ENCODE results near the gene FSIP1. TPM values are rescaled to one million over a fixed set of nuclear protein-coding genes. Genes with fewer than 3 reads are reported as not detected.

Gene FSIP1
- total RNA-seq, 2 donors from 2014 or later: 0.33 TPM; not detected in 1

- ATAC-seq (peak; percentile 62), DNase-seq (peak; percentile 72 to 87 (median 78))
- 38 to 57% methylated on average over 8 to 13 of the region's 13 CpGs for WGBS, 2 donors
- intact Hi-C loops (cut with DNase I): loop anchor here (5.0 to 10.0 kb wide), 2 partner anchors 765 to 867 kb away; no protein-coding TSS in a partner anchor
- no peaks in the 10 kb centered on the region for H3K27me3 ChIP-seq
- H3K27ac ChIP-seq: peak overlapping the region; percentile 43 to 80 (median 80)
- peaks cover 0 to 12% of the 10 kb centered on the region in 2 donors for H3K36me3 ChIP-seq (replicated peaks in 1 of 2; ENCODE audit: insufficient read depth in 1 of 2, low read depth in 2 of 2)
- peaks cover 42% of the 10 kb centered on the region for H3K4me1 ChIP-seq
- no peak for TF ChIP-seq POLR2A (IDR thresholded peaks at IDR 0.05)
- TF ChIP-seq, protein P1, sequence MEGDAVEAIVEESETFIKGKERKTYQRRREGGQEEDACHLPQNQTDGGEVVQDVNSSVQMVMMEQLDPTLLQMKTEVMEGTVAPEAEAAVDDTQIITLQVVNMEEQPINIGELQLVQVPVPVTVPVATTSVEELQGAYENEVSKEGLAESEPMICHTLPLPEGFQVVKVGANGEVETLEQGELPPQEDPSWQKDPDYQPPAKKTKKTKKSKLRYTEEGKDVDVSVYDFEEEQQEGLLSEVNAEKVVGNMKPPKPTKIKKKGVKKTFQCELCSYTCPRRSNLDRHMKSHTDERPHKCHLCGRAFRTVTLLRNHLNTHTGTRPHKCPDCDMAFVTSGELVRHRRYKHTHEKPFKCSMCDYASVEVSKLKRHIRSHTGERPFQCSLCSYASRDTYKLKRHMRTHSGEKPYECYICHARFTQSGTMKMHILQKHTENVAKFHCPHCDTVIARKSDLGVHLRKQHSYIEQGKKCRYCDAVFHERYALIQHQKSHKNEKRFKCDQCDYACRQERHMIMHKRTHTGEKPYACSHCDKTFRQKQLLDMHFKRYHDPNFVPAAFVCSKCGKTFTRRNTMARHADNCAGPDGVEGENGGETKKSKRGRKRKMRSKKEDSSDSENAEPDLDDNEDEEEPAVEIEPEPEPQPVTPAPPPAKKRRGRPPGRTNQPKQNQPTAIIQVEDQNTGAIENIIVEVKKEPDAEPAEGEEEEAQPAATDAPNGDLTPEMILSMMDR (IDR thresholded peaks at IDR 0.05): peak; percentile 29 to 74 (median 63)
- no peak overlapping the region for H3K4me3 ChIP-seq
- H3K9me3 ChIP-seq: no peaks in the 10 kb centered on the region
Observed at GRCh38 chr15:39581793-39582285, 200.8 kb downstream of the FSIP1 start.

DNA sequence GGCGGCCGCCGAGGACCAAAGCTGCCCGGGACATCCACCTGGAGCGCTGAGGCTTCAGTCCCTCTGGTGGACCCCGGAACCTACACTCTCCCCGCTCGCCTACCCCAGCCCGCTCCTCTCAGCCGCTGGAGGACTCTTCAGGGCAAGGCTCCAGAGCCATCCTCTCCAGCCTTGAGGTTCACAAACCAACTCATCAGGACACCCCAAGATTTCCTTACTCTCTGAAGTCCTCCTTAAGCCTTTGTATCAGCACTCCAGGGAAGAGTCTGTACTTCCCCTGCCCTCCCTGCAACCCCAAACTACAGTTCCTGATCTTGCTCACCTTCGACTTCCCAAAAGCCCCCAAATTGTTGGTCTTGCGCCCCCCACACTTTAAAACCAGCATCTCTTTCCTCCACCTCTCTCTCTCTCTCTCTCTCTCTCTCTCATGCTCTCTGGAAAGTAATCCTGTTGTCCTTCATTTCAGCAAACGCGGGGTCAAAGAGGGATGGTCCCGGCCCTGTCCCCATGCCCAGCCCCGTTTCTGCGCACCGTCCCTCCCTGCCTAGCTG, 201.3 kb downstream of the FSIP1 start:
- ATAC-seq: no peak
- no peaks in the 10 kb centered on the region for H3K9me3 ChIP-seq
- peak overlapping the region; percentile 24 to 25 for H3K4me3 ChIP-seq
- TF ChIP-seq POLR2A (IDR thresholded peaks at IDR 0.05): peak in 2 of 3 donors; percentile 30 to 34
- TF ChIP-seq, protein P1 (IDR thresholded peaks at IDR 0.05): no peak
- H3K27me3 ChIP-seq: no peaks in the 10 kb centered on the region
- intact Hi-C loops (cut with DNase I): loop anchor here (5.0 to 10.0 kb wide), 2 partner anchors 764 to 867 kb away; no protein-coding TSS in a partner anchor
- H3K36me3 ChIP-seq (replicated peaks in 1 of 2; ENCODE audit: insufficient read depth in 1 of 2, low read depth in 2 of 2): peaks cover 0 to 10% of the 10 kb centered on the region in 2 donors
- H3K27ac ChIP-seq: peak overlapping the region; percentile 79 to 85 (median 80)
- peaks cover 42% of the 10 kb centered on the region for H3K4me1 ChIP-seq
- DNase-seq: no peak
- WGBS, 2 donors: 10 to 13% methylated on average over 9 to 18 of the region's 18 CpGs

GRCh38 chr15:39580485-39581241, 202.0 kb downstream of the FSIP1 start, which contains the start of gene THBS1:
Gene THBS1, plus strand, starts transcription at chr15:39581079. Its CDS starts 779 bp downstream, at chr15:39581858.
- Histone ChIP-seq H3K27ac (peak within 1 kb of the TSS; percentile 79 to 85 (median 80)), H3K4me1 (peaks cover 42% of the 10 kb centered on the region), H3K27me3 (no peaks in the 10 kb centered on the region), H3K9me3 (no peaks in the 10 kb centered on the region), H3K4me3 (peak within 1 kb of the TSS; percentile 24 to 25), H3K36me3 (replicated peaks in 1 of 2; ENCODE audit: insufficient read depth in 1 of 2, low read depth in 2 of 2) (peaks cover 0 to 5% of the 10 kb centered on the region in 2 donors)
- intact Hi-C loops (cut with DNase I): loop anchor here (5.0 to 10.0 kb wide), 2 partner anchors 763 to 866 kb away; no protein-coding TSS in a partner anchor
- WGBS, 2 donors: 1% methylated on average over 21 to 63 of the region's 74 CpGs
- DNase-seq (peak; percentile 70 to 88 (median 80)), ATAC-seq (peak; percentile 66)
- peak; percentile 89 to 96 (median 92) for TF ChIP-seq POLR2A (IDR thresholded peaks at IDR 0.05)
- TF ChIP-seq, protein P1 (IDR thresholded peaks at IDR 0.05): peak in 1 of 7 experiments; percentile 11

GRCh38 chr15:39580117-39580484, 202.5 kb downstream of the FSIP1 start:
- H3K4me3 ChIP-seq: peak overlapping the region in 1 of 2 donors; percentile 24
- H3K4me1 ChIP-seq: peaks cover 42% of the 10 kb centered on the region
- ATAC-seq (peak; percentile 79), DNase-seq (peak; percentile 91 to 95 (median 92))
- intact Hi-C loops (cut with DNase I): loop anchor here (5.0 to 10.0 kb wide), 2 partner anchors 763 to 865 kb away; no protein-coding TSS in a partner anchor
- TF ChIP-seq, protein P1 (IDR thresholded peaks at IDR 0.05): peak; percentile 88 to 99 (median 96)
- TF ChIP-seq POLR2A (IDR thresholded peaks at IDR 0.05): no peak
- no peaks in the 10 kb centered on the region for H3K9me3 ChIP-seq
- WGBS, 2 donors: 0 to 3% methylated on average over 6 to 27 of the region's 29 CpGs
- peak overlapping the region; percentile 79 to 85 (median 80) for H3K27ac ChIP-seq
- H3K27me3 ChIP-seq: no peaks in the 10 kb centered on the region
- no peaks in the 10 kb centered on the region for H3K36me3 ChIP-seq (replicated peaks in 1 of 2; ENCODE audit: insufficient read depth in 1 of 2, low read depth in 2 of 2)

Measured in body of pancreas (tissue), 4 donors.